ENCODE data around the gene TTC27. TPM values are rescaled to one million over a fixed set of nuclear protein-coding genes. Genes with fewer than 3 reads are reported as not detected.

TTC27 gene
- total and polyA plus RNA-seq, 10 of the 15 experiments (the other 5 are each of a cell fraction or from before 2014, with no cell fraction given) = 20.4 to 34.9 (median 26.0) TPM

GRCh38 chr2:32617599-32618189, 10.2 kb upstream of the TTC27 start:
- H3K27me3 ChIP-seq (replicated peaks in 1 of 2; ENCODE audit: control insufficient read depth in 2 of 2, insufficient read depth in 2 of 2, low read length in 1 of 2) = no peaks in the 10 kb centered on the region
- no peaks in the 10 kb centered on the region for H3K79me2 ChIP-seq (ENCODE audit: control insufficient read depth, insufficient read depth, low read length)
- no TSS peak for BruUV-seq (replicated peaks)
- in situ Hi-C loops (cut with MboI) (no loop called here), intact Hi-C loops (cut with micrococcal nuclease; ENCODE audit: unreplicated experiment) (no loop called here)
- H2AFZ ChIP-seq (ENCODE audit: control insufficient read depth, low read depth, low read length) = no peak overlapping the region
- ChIA-PET POLR2A (no interaction called here), CTCF (no interaction called here), SMC1A (ENCODE audit: uncharacterized antibody, unreplicated experiment) (no interaction called here), RAD21 (ENCODE audit: unreplicated experiment) (no interaction called here)
- no peak overlapping the region for H3K9ac ChIP-seq (ENCODE audit: control insufficient read depth, insufficient read depth, low read length)
- FAIRE-seq (no peak), ATAC-seq (no peak), DNase-seq (ENCODE audit: low read depth, low spot score) (no peak)
- no peak overlapping the region for H3K4me2 ChIP-seq (ENCODE audit: control insufficient read depth, insufficient read depth)
- no peak overlapping the region for H3K4me3 ChIP-seq
- no peaks in the 10 kb centered on the region for H4K20me1 ChIP-seq (ENCODE audit: control insufficient read depth, insufficient read depth)
- H3K36me3 ChIP-seq (ENCODE audit: control insufficient read depth in 2 of 2, insufficient read depth in 2 of 2, low read length in 1 of 2) = peaks cover 2 to 29% of the 10 kb centered on the region in 2 experiments
- no peaks in the 10 kb centered on the region for H3K9me3 ChIP-seq (replicated peaks; ENCODE audit: control insufficient read depth, insufficient read depth, low read length)
- H3K27ac ChIP-seq (ENCODE audit: control insufficient read depth, insufficient read depth) = no peak overlapping the region
- TF ChIP-seq TCF7 (IDR thresholded peaks at IDR 0.05; ENCODE audit: borderline replicate concordance) (no peak), NKRF (conservative IDR thresholded peaks at IDR 0.05) (no peak), TBL1XR1 (IDR thresholded peaks at IDR 0.05; ENCODE audit: low read depth, low read length) (no peak), RAD21 (IDR thresholded peaks at IDR 0.05; ENCODE audit: insufficient read depth, low read depth, low read length) (no peak), FOXM1 (IDR thresholded peaks at IDR 0.05; ENCODE audit: low read depth, low read length) (no peak), CHD2 (IDR thresholded peaks at IDR 0.05; ENCODE audit: borderline replicate concordance, low read depth, low read length) (no peak), MTA3 (IDR thresholded peaks at IDR 0.05; ENCODE audit: borderline replicate concordance, low read length) (no peak), SRF (IDR thresholded peaks at IDR 0.05; ENCODE audit: low read depth in 2 of 2, low read length in 2 of 2) (no peak), E4F1 (IDR thresholded peaks at IDR 0.05; ENCODE audit: borderline replicate concordance, partially characterized antibody) (no peak), HSF1 (IDR thresholded peaks at IDR 0.05; ENCODE audit: low read depth, low read length) (no peak)
- H3K4me1 ChIP-seq (ENCODE audit: control insufficient read depth, insufficient read depth, low read length) = no peaks in the 10 kb centered on the region
- 85% methylated on average over 5 of the region's 5 CpGs for WGBS (ENCODE audit: insufficient coverage, insufficient replicate concordance, low lambda C conversion rate, missing lambda C conversion rate)
